K562 (cell line): ENCODE results near the gene TPX2. TPM values are rescaled to one million over a fixed set of nuclear protein-coding genes. Genes with fewer than 3 reads are reported as not detected.

Experiments
- ATF4 ChIP-seq: fragments of 450-650 bp; formaldehyde crosslinking; IDR thresholded peaks from 2 replicates; pipeline ENCODE4 v1.4.0; 2022; ENCODE audit warnings: mild to moderate bottlenecking, moderate library complexity
- FOXJ2 ChIP-seq: fragments of 200-800 bp; sonication (Bioruptor generic); IDR thresholded peaks from 2 replicates; pipeline ENCODE4 v1.6.1; 2016; ENCODE audit warnings: missing genetic modification characterization, missing compliant biosample characterization
- GATA2 ChIP-seq: sonication (generic); formaldehyde crosslinking; IDR thresholded peaks from 2 replicates; pipeline ENCODE4 v1.4.0; 2020; ENCODE audit warnings: mild to moderate bottlenecking, missing genetic modification reagents
- KDM2B ChIP-seq: fragments of 250-450 bp; sonication (Bioruptor Pico); IDR thresholded peaks from 2 replicates; pipeline ENCODE4 v1.8.0; 2021; ENCODE audit warnings: mild to moderate bottlenecking, moderate library complexity
- MAFG ChIP-seq: fragments of 450-650 bp; conservative IDR thresholded peaks from 2 replicates; pipeline ENCODE4 v1.6.1; 2016; ENCODE audit warnings: missing genetic modification characterization, missing compliant biosample characterization
- NCOR1 ChIP-seq: fragments of 450-650 bp; IDR thresholded peaks from 2 replicates; pipeline ENCODE4 v1.6.1; 2016; ENCODE audit warnings: mild to moderate bottlenecking, moderate library complexity
- RBFOX2 ChIP-seq: fragments of 200-400 bp; formaldehyde crosslinking; IDR thresholded peaks from 2 replicates; pipeline ENCODE4 v1.6.1; 2017; ENCODE audit warnings: low read depth, mild to moderate bottlenecking, low read length, moderate library complexity
- SFPQ ChIP-seq: fragments of 200-400 bp; formaldehyde crosslinking; IDR thresholded peaks from 2 replicates; pipeline ENCODE4 v1.6.1; 2017; ENCODE audit warnings: mild to moderate bottlenecking, low read depth, low read length, moderate library complexity
- TEAD4 ChIP-seq, 2 experiments: sonication (generic) in 1 of 2; formaldehyde crosslinking in 1 of 2; IDR thresholded peaks; 2 replicates each; pipeline versions ENCODE4 v1.6.1 to v1.8.0; 2012 to 2022; ENCODE audit warnings: borderline replicate concordance in 1 of 2, inconsistent platforms in 1 of 2, low read length in 1 of 2, mild to moderate bottlenecking in 1 of 2, missing genetic modification reagents in 1 of 2
- VEZF1 ChIP-seq: fragments of 200-800 bp; sonication (Bioruptor generic); IDR thresholded peaks from 2 replicates; pipeline ENCODE4 v1.6.1; 2017; ENCODE audit warnings: missing genetic modification characterization, missing compliant biosample characterization
- XRCC4 ChIP-seq: IDR thresholded peaks from one replicate; pipeline ENCODE4 v1.6.1; 2011; ENCODE audit not compliant: insufficient read depth, insufficient read length; ENCODE audit errors: extremely low read depth
- ZNF124 ChIP-seq: sonication (generic); formaldehyde crosslinking; IDR thresholded peaks from 2 replicates; pipeline ENCODE4 v1.8.1; 2022; ENCODE audit warnings: missing genetic modification reagents
- ZNF277 ChIP-seq: fragments of 250-450 bp; sonication (Bioruptor Pico); IDR thresholded peaks from 2 replicates; pipeline ENCODE4 v1.8.0; 2022; ENCODE audit warnings: inconsistent platforms, mild to moderate bottlenecking, moderate library complexity, borderline replicate concordance
- ZNF311 ChIP-seq: fragments of 250-450 bp; sonication (Bioruptor Pico); IDR thresholded peaks from 2 replicates; pipeline ENCODE4 v1.4.0; 2020; ENCODE audit warnings: mild to moderate bottlenecking, moderate library complexity
- ZNF316 ChIP-seq: fragments of 450-650 bp; IDR thresholded peaks from 2 replicates; pipeline ENCODE4 v1.6.1; 2016
- ZNF592 ChIP-seq: fragments of 450-650 bp; IDR thresholded peaks from 2 replicates; pipeline ENCODE4 v1.6.1; 2017; ENCODE audit warnings: antibody characterized with exemption, mild to moderate bottlenecking
- ZNF766 ChIP-seq: fragments of 200-800 bp; sonication (Bioruptor generic); conservative IDR thresholded peaks from 2 replicates; pipeline ENCODE4 v1.6.1; 2016; ENCODE audit warnings: missing genetic modification characterization, missing compliant biosample characterization
- polyA plus RNA-seq, 8 experiments: library from polyadenylated mRNA; depleted of rRNA in 4 of 8; stranded (reverse) in 5 of 8; unstranded in 3 of 8; fragments of >200 nt; fragmentation: Nextera tagmentation in 2 of 8; fragmentation: Illumina TruSeq in 1 of 8; extraction: Ambion mirVana in 2 of 8; extraction: Trizol in 1 of 8; gene quantifications; 2 replicates each; pipeline versions ENCODE4 v1.2.1 to v1.2.3, GENCODE V29; 2011 to 2014; ENCODE audit warnings: inconsistent platforms in 1 of 8, missing spikeins in 1 of 8
- total RNA-seq, 7 experiments: library from RNA; depleted of rRNA in 6 of 7; stranded (reverse); fragments of >200 nt in 6 of 7; fragmentation: Illumina TruSeq in 2 of 7; extraction: Trizol in 2 of 7; gene quantifications; 2 replicates each; pipeline versions ENCODE4 v1.2.1 to v1.2.3, GENCODE V29; 2011 to 2021; ENCODE audit warnings: low replicate concordance in 1 of 7

The TPX2 gene
- total and polyA plus RNA-seq, 9 of the 15 experiments (the other 6 are each of a cell fraction or from before 2014, with no cell fraction given) = 48.0 to 241 (median 133) TPM

GRCh38 chr20:31708736-31709534 is 30.2 kb upstream of the TPX2 start (continued):
- TF ChIP-seq ZNF124 (CRISPR knock-in tag) (no peak), VEZF1 (CRISPR knock-in tag) (0 out of 2 replicates have a peak, but pooled peaks have one; percentile 1), ZNF592 (peak; percentile 27; the same call in 1 of the 2 replicates), SFPQ (no peak), TEAD4 (IDR thresholded peaks at IDR 0.05; ENCODE audit: low read length) (no peak), TEAD4 (CRISPR knock-in tag; IDR thresholded peaks at IDR 0.05; ENCODE audit: borderline replicate concordance) (no peak), XRCC4 (no peak), ZNF316 (peak; percentile 91), GATA2 (no peak), ZNF277 (CRISPR knock-in tag) (no peak), ZNF766 (no peak), MAFG (peak; percentile 54; the same call in 1 of the 2 replicates), RBFOX2 (peak; percentile 49), NCOR1 (no peak), FOXJ2 (tag) (no peak), ZNF311 (CRISPR knock-in tag) (0 out of 2 replicates have a peak, but pooled peaks have one; percentile 29), ATF4 (no peak), KDM2B (CRISPR knock-in tag) (no peak)
